OCI-LY3 (cell line): ENCODE data around the gene CELSR3.

Experiments
- CTCF ChIP-seq: fragments of 200-600, 300-600 bp; sonication (generic); IDR thresholded peaks from 2 replicates; pipeline ENCODE4 v1.5.1; 2014; ENCODE audit warnings: antibody characterized with exemption, low read length, low read depth
- EZH2phosphoT487 ChIP-seq: fragments of 200-600 bp; shearing (Covaris generic); IDR thresholded peaks from 2 replicates; pipeline ENCODE4 v1.6.1; 2018; ENCODE audit warnings: antibody characterized with exemption, mixed run types, low read depth

- TF ChIP-seq CTCF: no peak
- no peak for TF ChIP-seq EZH2phosphoT487
These were observed at the start of gene CELSR3 for GRCh38 chr3:48662753-48663488.
